CD4-positive, alpha-beta T cell treated with Interleukin-15 for 4 hours (primary cell): Measurements from ENCODE around the gene WDR82.
A peak's percentile ranks its signal among the peaks of the same experiment; 100 is the strongest.

Experiments
- DNase-seq: peaks from one replicate; pipeline ENCODE4 v3.0.0-alpha.2; 2020; ENCODE audit warnings: low spot score

Gene WDR82

DNA sequence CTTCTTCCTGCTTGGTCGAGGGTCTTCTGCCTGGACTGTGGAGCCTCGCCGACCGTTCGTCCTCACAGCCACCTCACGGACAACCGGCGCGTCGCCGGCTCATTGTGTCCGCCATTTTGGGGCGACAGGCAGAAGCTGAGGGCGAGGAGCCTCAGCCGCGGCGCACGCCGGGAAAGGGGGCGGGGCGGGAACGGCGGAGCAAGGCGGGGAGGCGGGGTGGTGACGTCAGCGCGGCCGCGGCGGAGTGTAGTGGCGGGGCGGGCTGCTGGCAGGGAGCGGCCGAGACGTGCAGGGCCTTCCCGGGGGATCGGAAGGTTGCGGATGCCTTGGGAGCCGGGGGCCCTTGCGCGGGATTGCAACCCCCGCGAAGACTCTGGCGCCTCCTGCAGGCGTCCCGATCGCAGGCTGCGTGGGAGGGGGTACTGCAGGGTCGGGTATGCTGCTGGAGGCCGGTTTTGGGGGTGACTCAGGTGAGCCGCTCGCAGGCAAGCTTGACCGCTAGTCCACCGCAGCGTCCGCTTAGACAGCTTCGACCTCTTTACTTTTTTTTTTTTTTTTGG lies at the start of gene WDR82:
Gene WDR82, minus strand, starts transcription at position 140 of the 560 bp plus-strand sequence. CDS start 288 bp downstream, outside the sequence.
- DNase-seq = peak; percentile 96

GRCh38 chr3:52327486-52328290 lies 49.2 kb upstream of the WDR82 start:
- no peak for DNase-seq

GRCh38 chr3:52326976-52327375 lies 48.5 kb upstream of the WDR82 start:
- DNase-seq = no peak

DNA sequence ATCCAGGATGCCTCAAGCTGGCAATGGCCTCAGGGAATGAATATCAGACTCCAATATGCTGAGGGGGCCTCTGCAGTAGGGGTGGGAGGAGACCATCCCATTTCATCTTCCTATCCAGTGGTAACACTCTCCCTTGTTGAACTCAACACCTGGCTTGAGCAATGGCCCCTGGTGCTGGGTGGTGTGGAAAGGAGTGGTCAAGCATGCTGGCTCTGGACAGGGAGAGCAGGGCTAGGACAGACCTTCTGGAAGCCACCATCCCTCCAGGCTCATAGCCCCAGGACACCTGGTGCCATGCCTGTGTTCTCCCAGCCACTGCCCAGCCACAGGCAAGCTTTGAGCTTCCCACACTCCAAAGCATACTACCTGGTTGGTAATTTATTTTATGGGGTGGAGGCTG lies 47.2 kb upstream of the WDR82 start:
- DNase-seq = no peak

GRCh38 chr3:52324676-52325075 lies 46.2 kb upstream of the WDR82 start:
- no peak for DNase-seq

- no peak for DNase-seq
These were observed 45.3 kb upstream of the WDR82 start for GRCh38 chr3:52323526-52324295.

DNA sequence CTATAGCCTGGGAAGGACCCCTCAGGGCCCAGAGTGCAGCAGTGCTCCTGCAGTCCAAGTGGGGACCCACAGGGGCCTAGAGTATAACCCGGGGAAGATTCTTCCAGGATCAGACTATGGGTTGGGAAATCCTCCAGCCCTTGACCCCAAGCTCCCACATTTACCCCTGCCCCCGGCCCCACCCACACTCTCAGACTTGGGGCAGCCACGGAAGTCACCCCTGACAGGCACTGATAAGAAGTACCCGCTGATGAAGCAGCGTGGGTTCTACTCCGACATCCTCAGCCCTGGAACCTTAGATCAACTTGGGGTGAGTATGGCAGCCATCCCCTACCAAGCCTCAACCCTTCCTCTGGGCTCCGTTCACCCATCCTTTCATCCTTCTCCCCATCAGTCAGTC lies 44.0 kb upstream of the WDR82 start:
- DNase-seq = no peak

- DNase-seq = no peak
These were observed 43.0 kb upstream of the WDR82 start for GRCh38 chr3:52321481-52321880.

DNA sequence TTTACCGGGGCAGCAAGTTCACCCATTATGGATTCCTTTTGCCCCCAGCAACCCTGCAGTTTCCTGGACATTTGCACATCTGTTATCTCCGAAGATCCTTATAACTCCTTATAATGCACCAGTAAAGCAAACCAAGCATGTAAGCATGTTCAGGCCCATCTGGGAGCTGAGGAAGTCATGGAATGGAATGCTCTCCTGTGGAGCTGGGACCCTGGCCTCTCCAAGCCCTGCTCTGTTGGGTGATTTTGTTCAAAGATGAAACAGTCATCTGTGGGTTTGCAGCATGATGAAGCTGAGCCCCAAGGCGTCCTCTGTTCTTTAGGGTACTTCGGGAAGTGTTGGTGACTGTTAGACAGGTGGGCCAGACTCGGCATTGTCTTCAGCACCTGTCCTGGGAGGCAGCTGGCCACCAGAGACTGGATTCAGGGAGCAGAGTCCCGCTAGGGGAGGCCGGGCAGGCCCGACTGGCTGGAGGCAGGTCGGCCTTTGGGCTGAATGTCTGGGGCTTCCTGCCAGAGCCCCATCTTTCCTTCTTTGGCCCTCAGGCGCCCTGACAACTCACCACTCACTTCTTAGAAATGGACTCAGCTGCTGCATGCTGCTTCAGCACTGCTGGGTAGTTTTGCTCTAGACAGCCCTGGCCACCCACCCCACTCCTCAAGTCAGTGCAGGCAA lies 41.6 kb upstream of the WDR82 start:
- no peak for DNase-seq

DNA sequence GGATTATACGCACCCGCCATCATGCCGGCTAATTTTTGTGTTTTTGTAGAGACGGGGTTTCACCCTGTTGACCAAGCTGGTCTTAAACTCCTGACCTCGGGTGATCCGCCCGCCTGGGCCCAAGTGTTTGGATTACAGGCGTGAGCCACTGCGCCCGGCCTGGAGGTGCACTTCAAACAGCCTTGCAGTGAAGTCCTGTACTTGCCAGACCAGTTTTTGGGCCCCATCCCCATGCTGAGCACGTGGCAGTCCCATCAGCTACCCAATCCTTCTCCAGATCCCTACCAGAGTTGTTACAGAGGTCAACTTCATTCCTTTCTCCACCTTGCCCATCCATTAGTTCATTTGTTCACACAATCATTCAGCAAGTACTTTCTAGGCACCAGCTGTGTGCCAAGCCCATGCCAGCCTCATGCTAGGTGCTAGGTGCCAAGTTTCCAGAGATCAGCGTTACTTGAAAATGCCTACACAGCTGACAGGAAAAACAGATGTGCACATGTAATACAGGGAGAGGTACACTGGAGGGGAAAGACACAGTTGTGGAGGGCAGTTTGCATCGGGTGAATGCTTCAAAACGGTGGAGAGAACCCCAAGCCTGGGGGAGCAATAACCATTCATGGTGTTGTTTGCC lies 39.9 kb upstream of the WDR82 start:
- DNase-seq = no peak

DNA sequence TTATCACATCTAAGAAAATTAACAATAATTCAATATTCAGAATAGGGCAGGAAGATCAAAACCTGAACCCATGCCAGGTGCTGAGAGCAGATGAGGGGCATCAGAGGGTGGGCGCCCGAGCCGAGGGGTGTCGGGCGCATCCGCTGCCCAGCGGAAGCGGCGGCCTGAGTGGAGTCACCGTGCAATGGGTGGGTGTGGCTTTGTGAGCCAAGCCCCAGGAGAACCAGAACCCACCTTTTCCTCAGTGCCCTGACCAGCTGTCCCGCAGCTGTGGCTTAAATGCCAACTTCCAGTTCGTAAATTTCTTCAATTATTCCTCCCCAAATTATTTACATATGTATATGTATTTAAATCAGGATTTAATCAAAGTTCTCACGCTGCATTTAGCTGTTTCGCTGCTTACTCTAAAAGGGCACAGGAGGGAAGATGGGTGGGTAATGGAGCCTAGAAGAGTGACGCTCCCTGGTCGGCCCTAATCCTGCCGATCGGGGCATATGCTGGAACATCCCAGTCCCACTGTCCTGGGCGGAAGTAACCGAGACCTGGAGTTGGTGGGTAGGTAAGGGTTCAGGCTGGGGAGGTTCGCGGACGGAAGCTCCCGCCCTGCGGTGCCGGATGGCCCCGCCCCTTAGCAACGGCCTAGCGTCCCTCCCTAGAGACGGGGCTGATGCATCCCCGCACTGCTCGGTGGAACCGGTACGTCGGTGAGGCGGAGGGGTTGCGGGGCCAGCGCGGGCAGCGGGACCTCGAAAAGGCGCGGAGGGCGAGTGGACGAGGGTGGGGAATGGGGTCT lies 39.0 kb upstream of the WDR82 start:
- DNase-seq = peak; percentile 73

DNA sequence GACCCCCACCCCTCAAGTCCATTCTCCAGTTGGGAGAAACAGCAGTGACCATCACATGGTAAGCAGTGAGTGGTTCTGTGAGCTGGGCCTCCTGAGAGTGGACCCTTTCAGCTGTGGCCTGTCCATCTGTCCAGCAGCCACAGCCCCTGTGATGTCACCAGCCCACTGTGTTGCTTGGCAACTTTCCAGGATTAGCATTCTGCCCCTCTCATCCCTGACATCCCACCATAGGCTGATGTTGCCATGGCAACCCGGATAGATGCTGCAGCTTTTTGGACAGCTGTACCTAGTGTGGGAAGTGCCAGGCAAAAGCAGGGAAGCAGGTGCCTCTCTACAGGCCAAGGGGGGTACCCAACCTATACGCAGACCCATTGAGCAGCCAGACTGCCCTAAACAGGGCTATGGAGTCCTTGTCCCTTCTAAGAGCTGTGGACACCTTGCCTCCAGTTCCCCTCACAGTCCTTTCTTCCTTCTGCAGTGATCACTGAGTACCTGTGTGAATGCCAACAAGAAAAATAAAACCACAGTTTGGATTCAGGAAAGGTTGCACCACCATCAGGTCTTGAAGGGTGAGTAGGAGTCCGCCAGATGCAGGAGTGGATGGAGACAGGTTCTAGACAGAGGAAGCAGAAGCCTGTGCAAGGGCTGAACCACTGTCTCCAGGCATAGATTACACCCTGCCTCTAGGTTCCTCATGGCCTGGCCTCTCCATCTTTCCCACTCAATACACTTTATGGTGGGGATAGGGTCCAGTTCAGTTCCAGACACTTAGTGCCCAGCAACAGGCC lies 37.7 kb upstream of the WDR82 start, which contains the start of gene DNAH1:
Gene DNAH1, plus strand, starts transcription at position 343 of the 788 bp plus-strand sequence. CDS start 6,124 bp downstream, outside the sequence.
- no peak for DNase-seq

GRCh38 chr3:52315006-52315405 lies 36.6 kb upstream of the WDR82 start:
- DNase-seq = no peak

GRCh38 chr3:52314489-52314888 lies 36.0 kb upstream of the WDR82 start:
- DNase-seq = no peak

- no peak for DNase-seq
These were observed 35.3 kb upstream of the WDR82 start for GRCh38 chr3:52313774-52314188.

DNA sequence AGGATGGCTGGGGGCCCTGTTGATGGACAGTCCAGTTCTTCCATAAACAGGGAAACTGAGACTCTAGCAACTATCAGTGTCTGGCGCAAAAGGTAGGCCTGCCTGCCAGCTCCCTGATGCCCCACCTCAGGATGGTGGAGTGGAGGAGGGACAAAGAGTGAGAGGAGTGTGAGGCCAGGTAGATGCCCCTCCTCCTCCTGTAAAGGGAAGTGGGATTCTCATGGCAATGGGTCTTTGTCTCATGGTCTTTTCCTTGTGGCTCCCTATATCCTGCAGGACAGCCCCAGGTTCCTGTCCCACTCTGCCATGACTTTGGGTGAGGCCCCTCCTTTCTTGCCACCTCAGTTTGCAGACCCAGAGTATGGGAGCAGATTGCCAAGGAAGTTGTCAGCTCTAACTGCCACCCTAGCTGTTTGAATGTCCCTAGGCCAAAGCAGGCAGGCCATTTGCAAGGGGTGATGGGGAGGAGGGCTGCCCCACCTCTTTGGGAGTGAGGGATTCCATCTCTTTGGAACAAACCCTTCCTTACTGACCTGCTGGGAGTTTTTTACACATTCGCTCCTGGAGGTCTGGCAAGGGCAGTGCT lies 34.8 kb upstream of the WDR82 start:
- no peak for DNase-seq

GRCh38 chr3:52311576-52312119 lies 33.2 kb upstream of the WDR82 start:
- DNase-seq = no peak

DNA sequence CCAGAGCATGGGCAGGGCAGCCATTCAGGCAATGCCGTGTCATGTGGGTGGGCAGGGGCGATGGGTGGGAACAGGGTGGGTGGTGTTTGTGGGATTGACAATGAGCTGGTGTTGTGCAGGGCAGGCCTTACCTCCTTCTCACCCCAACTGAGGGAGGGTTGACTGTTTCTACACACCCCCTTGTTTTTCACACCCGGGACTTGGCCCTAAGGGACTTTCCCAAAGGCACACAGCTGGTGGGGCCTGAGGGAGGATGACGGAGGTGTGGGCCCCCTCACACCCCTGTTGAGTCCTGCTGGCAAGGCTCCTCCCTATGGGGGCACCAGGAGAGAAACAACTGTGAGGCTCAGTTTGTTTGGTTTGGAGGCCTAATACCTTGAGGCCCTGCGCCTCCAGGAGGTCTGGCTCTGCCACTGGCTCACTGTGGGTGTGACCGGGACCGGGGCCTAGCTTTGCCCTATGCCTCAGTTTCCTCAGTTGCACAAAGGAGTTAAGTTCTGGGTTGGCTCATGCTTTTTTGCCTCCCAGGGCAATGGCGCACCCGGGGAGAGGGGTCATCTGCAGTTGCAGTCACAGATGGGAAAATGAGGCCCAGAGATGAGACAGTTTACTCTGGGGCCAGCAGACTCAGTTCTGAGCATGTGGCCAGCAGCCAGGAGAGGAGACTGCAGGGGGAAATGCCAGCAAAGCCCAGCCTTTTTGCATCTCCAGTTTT lies 32.6 kb upstream of the WDR82 start:
- DNase-seq = peak; percentile 68

DNA sequence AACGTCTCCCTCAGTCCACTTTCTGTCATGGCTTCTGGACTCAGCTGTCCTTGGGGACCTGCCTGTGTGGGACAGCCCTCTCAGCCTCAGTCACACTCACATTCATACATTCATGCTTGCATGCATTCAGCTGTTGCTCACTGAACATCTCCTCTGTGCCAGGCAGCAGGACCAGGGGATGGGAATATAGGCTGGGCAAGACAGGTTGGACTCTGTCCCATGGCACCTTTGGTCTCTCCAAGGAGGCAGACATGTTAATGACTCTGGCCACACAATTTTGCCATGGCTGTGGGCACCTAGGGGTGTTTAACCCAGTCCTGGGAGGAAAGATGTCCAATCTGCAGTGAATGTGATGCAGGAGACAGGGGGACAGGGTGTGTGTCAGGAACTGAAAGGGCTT lies 29.9 kb upstream of the WDR82 start:
- no peak for DNase-seq
